ENCODE data around the gene NFKB1.

The NFKB1 gene

GRCh38 chr4:102600689-102601088 is 99.5 kb downstream of the NFKB1 start:
- Histone ChIP-seq H3K27ac (ENCODE audit: low read depth, low read length) (no peak overlapping the region), H3K9me3 (ENCODE audit: insufficient read depth, low read depth, low read length) (no peaks in the 10 kb centered on the region), H2BK120ac (ENCODE audit: insufficient read depth, low read length, poor library complexity) (no peak overlapping the region), H3K36me3 (ENCODE audit: control insufficient read depth in 1 of 2, insufficient read depth in 2 of 2, low read length in 2 of 2) (peaks cover 5 to 16% of the 10 kb centered on the region in 2 experiments), H3K18ac (ENCODE audit: low read length) (no peak overlapping the region), H3K79me2 (ENCODE audit: control insufficient read depth, insufficient read depth, low read length, poor library complexity) (no peaks in the 10 kb centered on the region), H3K4ac (ENCODE audit: low read depth, low read length) (no peak overlapping the region), H3K9ac (ENCODE audit: low read length) (no peak overlapping the region), H3K4me2 (ENCODE audit: low read length) (no peak overlapping the region), H2BK5ac (ENCODE audit: low read depth, low read length, poor library complexity) (no peak overlapping the region), H3K79me1 (ENCODE audit: low read length) (no peaks in the 10 kb centered on the region), H3K4me3 (ENCODE audit: low read depth, low read length) (no peak overlapping the region), H4K8ac (ENCODE audit: low read depth, low read length) (no peak overlapping the region), H4K12ac (ENCODE audit: low read depth, low read length) (no peak overlapping the region), H2AFZ (ENCODE audit: insufficient read depth, low read length, poor library complexity) (no peak overlapping the region), H3K14ac (ENCODE audit: low read length) (no peak overlapping the region), H2AK5ac (ENCODE audit: low read length) (no peak overlapping the region), H3K23ac (ENCODE audit: low read length) (no peak overlapping the region), H4K91ac (ENCODE audit: low read depth, low read length) (no peak overlapping the region), H3K27me3 (ENCODE audit: insufficient read depth, low read length) (no peaks in the 10 kb centered on the region), H2BK12ac (ENCODE audit: low read length) (no peak overlapping the region), H3K4me1 (ENCODE audit: control insufficient read depth in 1 of 2, insufficient read depth in 2 of 2, low read length in 2 of 2) (no peaks in the 10 kb centered on the region)
- DNase-seq: no peak

- Histone ChIP-seq H2AK5ac (ENCODE audit: low read length) (no peak overlapping the region), H3K79me2 (ENCODE audit: control insufficient read depth, insufficient read depth, low read length, poor library complexity) (no peaks in the 10 kb centered on the region), H3K27me3 (ENCODE audit: insufficient read depth, low read length) (no peaks in the 10 kb centered on the region), H3K14ac (ENCODE audit: low read length) (no peak overlapping the region), H2BK5ac (ENCODE audit: low read depth, low read length, poor library complexity) (no peak overlapping the region), H3K79me1 (ENCODE audit: low read length) (no peaks in the 10 kb centered on the region), H3K9me3 (ENCODE audit: insufficient read depth, low read depth, low read length) (no peaks in the 10 kb centered on the region), H3K18ac (ENCODE audit: low read length) (no peak overlapping the region), H3K23ac (ENCODE audit: low read length) (no peak overlapping the region), H4K8ac (ENCODE audit: low read depth, low read length) (no peak overlapping the region), H3K27ac (ENCODE audit: low read depth, low read length) (no peak overlapping the region), H2BK120ac (ENCODE audit: insufficient read depth, low read length, poor library complexity) (no peak overlapping the region), H3K4me3 (ENCODE audit: low read depth, low read length) (no peak overlapping the region), H3K36me3 (ENCODE audit: control insufficient read depth in 1 of 2, insufficient read depth in 2 of 2, low read length in 2 of 2) (peaks cover 5 to 16% of the 10 kb centered on the region in 2 experiments), H2BK12ac (ENCODE audit: low read length) (no peak overlapping the region), H3K4me2 (ENCODE audit: low read length) (no peak overlapping the region), H3K9ac (ENCODE audit: low read length) (no peak overlapping the region), H4K91ac (ENCODE audit: low read depth, low read length) (no peak overlapping the region), H4K12ac (ENCODE audit: low read depth, low read length) (no peak overlapping the region), H2AFZ (ENCODE audit: insufficient read depth, low read length, poor library complexity) (no peak overlapping the region), H3K4ac (ENCODE audit: low read depth, low read length) (no peak overlapping the region), H3K4me1 (ENCODE audit: control insufficient read depth in 1 of 2, insufficient read depth in 2 of 2, low read length in 2 of 2) (no peaks in the 10 kb centered on the region)
- whole genome bisulfite sequencing (ENCODE audit: extremely low coverage, insufficient coverage, insufficient read length): no CpG with 5 or more reads among the region's 8 CpGs
- DNase-seq: no peak
These were observed 100.5 kb downstream of the NFKB1 start for GRCh38 chr4:102601586-102602227.

GRCh38 chr4:102604222-102604940 is 103.2 kb downstream of the NFKB1 start:
- H3K14ac ChIP-seq (ENCODE audit: low read length): no peak overlapping the region
- no peak overlapping the region for H4K8ac ChIP-seq (ENCODE audit: low read depth, low read length)
- no peaks in the 10 kb centered on the region for H3K9me3 ChIP-seq (ENCODE audit: insufficient read depth, low read depth, low read length)
- no peak for DNase-seq
- H3K4me2 ChIP-seq (ENCODE audit: low read length): no peak overlapping the region
- H3K18ac ChIP-seq (ENCODE audit: low read length): no peak overlapping the region
- peaks cover 14 to 21% of the 10 kb centered on the region in 2 experiments for H3K36me3 ChIP-seq (ENCODE audit: control insufficient read depth in 1 of 2, insufficient read depth in 2 of 2, low read length in 2 of 2)
- no peak overlapping the region for H2AK5ac ChIP-seq (ENCODE audit: low read length)
- H3K27me3 ChIP-seq (ENCODE audit: insufficient read depth, low read length): no peaks in the 10 kb centered on the region
- H4K12ac ChIP-seq (ENCODE audit: low read depth, low read length): no peak overlapping the region
- H2AFZ ChIP-seq (ENCODE audit: insufficient read depth, low read length, poor library complexity): no peak overlapping the region
- H3K27ac ChIP-seq (ENCODE audit: low read depth, low read length): no peak overlapping the region
- H3K79me1 ChIP-seq (ENCODE audit: low read length): no peaks in the 10 kb centered on the region
- no peak overlapping the region for H3K23ac ChIP-seq (ENCODE audit: low read length)
- no peak overlapping the region for H3K4ac ChIP-seq (ENCODE audit: low read depth, low read length)
- no peak overlapping the region for H2BK5ac ChIP-seq (ENCODE audit: low read depth, low read length, poor library complexity)
- no peak overlapping the region for H4K91ac ChIP-seq (ENCODE audit: low read depth, low read length)
- no peaks in the 10 kb centered on the region for H3K79me2 ChIP-seq (ENCODE audit: control insufficient read depth, insufficient read depth, low read length, poor library complexity)
- H3K4me3 ChIP-seq (ENCODE audit: low read depth, low read length): no peak overlapping the region
- no CpG with 5 or more reads among the region's 2 CpGs for WGBS (ENCODE audit: extremely low coverage, insufficient coverage, insufficient read length)
- peaks cover 0 to 3% of the 10 kb centered on the region in 2 experiments for H3K4me1 ChIP-seq (ENCODE audit: control insufficient read depth in 1 of 2, insufficient read depth in 2 of 2, low read length in 2 of 2)
- H2BK12ac ChIP-seq (ENCODE audit: low read length): no peak overlapping the region
- H3K9ac ChIP-seq (ENCODE audit: low read length): no peak overlapping the region
- no peak overlapping the region for H2BK120ac ChIP-seq (ENCODE audit: insufficient read depth, low read length, poor library complexity)

- no CpG with 5 or more reads among the region's 3 CpGs for WGBS (ENCODE audit: extremely low coverage, insufficient coverage, insufficient read length)
- Histone ChIP-seq H3K36me3 (ENCODE audit: control insufficient read depth in 1 of 2, insufficient read depth in 2 of 2, low read length in 2 of 2) (peaks cover 19 to 26% of the 10 kb centered on the region in 2 experiments), H3K4me1 (ENCODE audit: control insufficient read depth in 1 of 2, insufficient read depth in 2 of 2, low read length in 2 of 2) (peaks cover 0 to 3% of the 10 kb centered on the region in 2 experiments), H3K9me3 (ENCODE audit: insufficient read depth, low read depth, low read length) (no peaks in the 10 kb centered on the region), H4K91ac (ENCODE audit: low read depth, low read length) (no peak overlapping the region), H3K18ac (ENCODE audit: low read length) (no peak overlapping the region), H3K79me1 (ENCODE audit: low read length) (no peaks in the 10 kb centered on the region), H3K27ac (ENCODE audit: low read depth, low read length) (no peak overlapping the region), H3K4ac (ENCODE audit: low read depth, low read length) (no peak overlapping the region), H2BK5ac (ENCODE audit: low read depth, low read length, poor library complexity) (no peak overlapping the region), H3K79me2 (ENCODE audit: control insufficient read depth, insufficient read depth, low read length, poor library complexity) (no peaks in the 10 kb centered on the region), H2BK120ac (ENCODE audit: insufficient read depth, low read length, poor library complexity) (no peak overlapping the region), H2AFZ (ENCODE audit: insufficient read depth, low read length, poor library complexity) (no peak overlapping the region), H3K27me3 (ENCODE audit: insufficient read depth, low read length) (no peaks in the 10 kb centered on the region), H4K12ac (ENCODE audit: low read depth, low read length) (no peak overlapping the region), H3K9ac (ENCODE audit: low read length) (no peak overlapping the region), H3K23ac (ENCODE audit: low read length) (no peak overlapping the region), H3K14ac (ENCODE audit: low read length) (no peak overlapping the region), H3K4me2 (ENCODE audit: low read length) (no peak overlapping the region), H4K8ac (ENCODE audit: low read depth, low read length) (no peak overlapping the region), H2BK12ac (ENCODE audit: low read length) (no peak overlapping the region), H3K4me3 (ENCODE audit: low read depth, low read length) (no peak overlapping the region), H2AK5ac (ENCODE audit: low read length) (no peak overlapping the region)
- no peak for DNase-seq
These were observed 105.1 kb downstream of the NFKB1 start for GRCh38 chr4:102606261-102606660.
